HG03135 (cell line): Measurements from ENCODE around the gene ANKRD16.
A peak's percentile ranks its signal among the peaks of the same experiment; 100 is the strongest.
"Not testable (repeated sequence)": the region's sequence is repeated elsewhere in the genome, so short reads cannot be mapped to it uniquely, and the experiment has no call there.

ENCODE experiments used
- ATAC-seq: cut with Tn5 transposase; IDR thresholded peaks from one replicate; pipeline ENCODE4 v1.9.1; 2021; ENCODE audit warnings: mild to moderate bottlenecking, moderate library complexity; ENCODE audit not compliant: unreplicated experiment

The ANKRD16 gene

DNA sequence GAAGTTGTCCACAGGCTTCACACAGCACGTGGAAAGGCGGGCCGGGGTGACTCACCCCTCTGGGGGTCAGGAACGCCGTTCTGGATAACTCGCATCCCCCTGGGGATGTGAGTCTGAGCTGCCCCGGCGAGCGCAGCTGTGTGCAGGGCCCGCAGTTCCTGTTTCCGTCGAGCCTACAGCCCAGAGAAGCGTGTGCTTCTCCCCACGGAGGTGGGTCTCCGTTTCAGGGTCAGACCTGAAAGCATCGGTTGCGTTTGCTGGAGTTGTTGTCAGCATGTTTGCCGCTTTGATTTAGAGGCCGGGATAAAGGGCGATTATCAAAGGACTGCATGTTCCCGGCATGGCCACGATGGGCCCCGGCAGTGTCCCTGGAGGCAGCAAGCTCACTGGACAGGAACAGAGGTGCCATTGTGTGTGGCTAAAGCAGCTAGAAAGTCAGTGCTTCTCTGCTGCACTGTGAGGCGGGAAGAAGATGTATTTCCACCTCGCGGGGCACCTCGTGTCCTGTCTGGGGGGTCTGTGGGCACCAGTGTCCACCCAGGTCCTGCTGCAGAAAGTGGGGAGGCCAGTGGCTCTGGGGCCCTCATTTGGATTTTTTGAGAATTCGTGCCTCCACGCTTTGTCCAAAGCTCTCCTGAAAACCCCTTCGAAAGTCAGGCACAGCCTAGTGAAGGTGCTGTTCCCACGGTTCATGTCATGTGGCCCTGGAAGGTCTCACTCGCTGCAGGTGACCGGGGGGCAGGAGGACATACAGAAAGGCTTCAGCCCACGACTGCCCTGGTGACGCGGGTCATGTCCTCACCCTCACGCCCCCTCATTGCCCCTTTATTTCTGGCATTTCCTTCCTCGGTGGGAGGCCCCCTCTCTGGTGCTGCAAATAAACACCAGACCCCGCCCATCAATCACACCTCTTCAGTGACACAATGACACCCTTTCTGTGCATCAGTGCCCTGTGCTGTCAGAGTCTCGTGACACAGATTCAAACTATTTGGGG is 49.1 kb downstream of the ANKRD16 start:
- peak; percentile 70 for ATAC-seq

DNA sequence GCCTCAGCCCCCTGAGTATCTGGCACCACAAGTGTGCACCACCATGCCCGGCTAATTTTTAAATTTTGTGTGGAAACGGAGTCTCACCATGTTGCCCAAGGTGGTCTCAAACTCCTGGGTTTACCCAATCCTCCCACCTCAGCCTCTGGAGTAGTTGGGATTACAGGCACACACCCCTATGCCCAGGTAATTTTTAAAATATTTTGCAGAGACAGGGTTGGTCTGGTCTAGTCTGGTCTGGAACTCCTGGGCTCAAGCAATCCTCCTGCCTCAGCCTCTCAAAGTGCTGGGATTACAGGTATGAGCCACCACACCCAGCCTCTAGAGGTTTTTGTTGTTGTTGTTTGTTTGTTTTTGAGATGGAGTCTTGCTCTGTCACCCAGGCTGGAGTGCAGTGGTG is 53.5 kb downstream of the ANKRD16 start:
- ATAC-seq, result not testable (repeated sequence)

DNA sequence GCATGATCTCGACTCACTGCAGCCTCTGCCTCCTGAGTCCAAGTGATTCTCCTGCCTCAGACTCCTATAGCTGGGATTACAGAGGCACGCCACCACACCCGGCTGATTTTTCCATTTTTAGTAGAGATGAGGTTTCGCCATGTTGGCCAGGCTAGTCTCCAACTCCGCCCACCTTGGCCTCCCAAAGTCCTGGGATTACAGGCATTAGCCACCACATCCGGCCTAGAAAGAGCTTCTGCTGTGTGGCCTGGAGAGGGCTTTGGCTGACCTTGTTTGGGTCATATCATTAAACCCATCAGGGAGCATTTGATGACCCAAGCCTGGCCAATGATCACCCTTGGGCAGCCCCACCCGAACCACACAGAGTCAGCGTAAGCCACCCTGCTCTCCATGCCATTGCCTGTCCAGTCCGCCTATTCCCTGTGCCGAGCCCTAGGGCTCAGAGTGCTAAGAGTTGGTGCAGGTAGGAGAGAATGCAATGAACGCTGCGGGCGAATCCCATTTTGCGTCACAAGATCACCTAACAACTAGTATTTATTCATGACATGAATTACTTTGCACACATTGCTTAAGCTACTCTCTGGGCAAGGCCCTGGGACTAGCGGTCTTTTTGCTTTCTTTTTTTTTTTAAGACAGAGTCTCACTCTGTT is 54.1 kb downstream of the ANKRD16 start:
- ATAC-seq, result no peak

DNA sequence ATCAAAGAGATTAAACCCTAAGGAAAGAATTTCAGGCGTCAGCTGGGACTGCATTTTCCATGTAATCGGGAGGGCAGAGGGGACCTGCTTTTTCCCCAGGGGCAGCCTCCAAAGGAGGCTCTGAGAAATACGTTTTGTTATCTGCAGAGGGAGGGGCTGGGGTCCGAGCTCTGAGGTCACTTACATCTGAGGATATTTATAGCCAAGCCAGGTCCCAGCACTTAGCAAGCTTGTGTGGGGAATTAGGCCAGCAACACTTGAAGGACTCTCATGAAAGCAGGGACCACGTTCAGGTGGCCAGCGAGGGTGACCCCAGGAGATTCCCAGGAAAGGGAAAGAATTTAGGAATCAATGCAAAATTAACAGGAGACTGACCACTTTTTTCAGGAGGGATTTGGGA is 55.9 kb downstream of the ANKRD16 start:
- ATAC-seq, result no peak

DNA sequence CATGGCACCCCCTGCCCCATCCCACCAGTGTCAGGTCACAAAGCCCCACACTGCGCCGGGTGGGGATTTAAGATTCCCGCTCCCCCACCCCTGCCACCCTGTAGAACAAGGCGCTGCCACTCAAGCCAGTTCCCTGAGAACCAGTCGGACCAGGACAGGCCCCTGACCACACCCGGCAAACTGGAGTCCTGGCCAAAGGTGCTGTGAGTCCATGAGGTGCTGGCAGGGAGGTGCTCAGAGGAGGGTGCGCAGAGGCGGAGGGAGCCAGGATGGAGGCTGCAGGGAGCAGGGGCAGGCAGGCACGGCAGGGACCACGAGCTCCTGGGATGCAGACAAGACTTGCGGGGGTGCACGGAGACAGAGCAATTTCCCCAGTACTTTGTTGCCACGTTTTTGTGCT is 56.7 kb downstream of the ANKRD16 start:
- no peak for ATAC-seq

DNA sequence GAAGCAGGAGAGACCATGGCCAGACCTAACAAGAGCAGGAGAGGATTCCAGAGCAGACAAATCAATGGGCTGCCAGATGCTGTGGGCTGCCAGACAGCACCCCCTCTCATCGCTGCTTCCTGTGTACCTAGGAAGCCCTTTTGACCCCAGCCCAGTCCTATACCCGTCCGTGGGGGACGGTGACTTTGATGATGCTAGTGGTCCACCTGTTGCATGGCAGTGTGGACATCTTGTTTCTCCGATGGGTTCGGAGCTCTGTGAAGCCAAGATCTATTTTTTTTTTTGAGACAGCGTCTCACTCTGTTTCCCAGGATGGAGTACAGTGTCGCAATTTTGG is 58.3 kb downstream of the ANKRD16 start:
- ATAC-seq, result no peak

DNA sequence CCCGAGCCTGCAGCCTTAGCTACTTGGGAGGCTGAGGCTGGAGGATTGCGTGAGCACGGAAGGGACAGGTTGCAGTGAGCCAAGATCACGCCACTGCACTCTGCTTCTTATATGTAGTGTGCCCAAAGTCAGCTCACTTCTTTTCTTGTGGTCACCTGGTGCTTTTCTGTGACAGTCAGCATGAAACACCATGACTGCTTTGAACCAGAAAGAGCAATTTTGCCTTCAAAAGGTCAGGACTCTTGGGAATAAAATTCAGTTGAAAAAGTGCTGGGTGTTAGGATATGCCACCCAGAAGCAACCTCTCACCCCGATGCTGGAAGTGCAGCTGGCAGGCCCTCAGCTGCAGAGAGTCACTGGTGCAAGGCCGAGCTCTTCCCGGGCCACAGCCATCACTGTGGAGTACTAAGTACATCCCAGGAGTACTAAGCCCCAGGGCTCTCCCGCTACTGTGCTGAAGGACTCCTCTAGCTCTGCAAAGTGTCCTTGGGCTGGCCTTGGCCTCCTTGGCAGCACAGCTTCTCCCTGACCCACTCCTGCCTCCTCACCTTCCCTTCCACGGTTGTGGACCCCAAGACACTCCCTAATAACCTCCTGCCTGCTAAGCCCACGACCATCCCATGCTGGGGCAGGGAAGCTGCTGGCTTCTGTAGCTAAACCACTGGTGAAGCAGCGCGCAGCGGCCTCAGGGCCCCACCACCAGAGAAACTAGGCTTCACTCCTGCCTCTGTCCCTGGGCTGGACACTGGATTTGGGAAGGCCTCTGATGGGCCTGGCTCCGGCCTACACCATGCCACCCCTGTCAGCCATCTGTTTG is 58.9 kb downstream of the ANKRD16 start:
- ATAC-seq, result no peak

DNA sequence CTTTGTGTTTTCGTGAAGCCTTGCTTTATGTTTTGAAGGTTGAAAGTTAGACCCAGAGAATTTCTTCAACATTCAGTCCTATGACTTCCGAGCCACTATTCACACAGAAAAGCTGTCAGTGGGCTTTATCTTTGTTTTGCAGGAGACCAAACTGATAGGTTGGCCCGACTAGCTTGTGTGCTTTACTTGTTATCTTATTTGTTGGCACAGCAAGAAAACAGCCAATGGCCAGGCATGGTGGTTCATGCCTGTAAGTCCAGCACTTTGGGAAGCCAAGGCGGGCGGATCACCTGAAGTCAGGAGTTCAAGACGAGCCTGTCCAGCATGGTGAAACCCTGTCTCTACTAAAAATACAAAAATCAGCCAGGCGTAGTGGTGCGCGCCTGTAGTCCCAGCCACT is 60.4 kb downstream of the ANKRD16 start:
- ATAC-seq, result no peak

DNA sequence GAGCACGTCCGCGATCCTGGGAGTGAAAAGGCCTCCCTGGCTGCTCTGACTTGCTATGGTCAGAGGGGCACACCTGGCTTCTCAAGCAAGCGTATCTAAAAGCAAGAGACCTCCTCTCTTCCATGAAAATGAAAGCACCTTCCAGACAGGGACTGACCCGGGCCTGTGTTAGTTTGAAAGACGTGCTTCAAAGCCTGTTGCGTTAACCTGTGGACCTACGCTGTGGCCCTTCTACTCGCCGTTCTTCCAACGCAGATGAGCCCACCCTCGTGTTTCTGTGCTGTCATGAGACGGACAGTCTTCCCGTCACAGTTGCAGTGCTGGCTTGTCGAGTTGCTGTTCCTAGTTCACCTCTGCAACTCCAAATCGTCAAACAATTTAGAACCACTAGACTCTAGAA is 61.0 kb downstream of the ANKRD16 start:
- no peak for ATAC-seq

DNA sequence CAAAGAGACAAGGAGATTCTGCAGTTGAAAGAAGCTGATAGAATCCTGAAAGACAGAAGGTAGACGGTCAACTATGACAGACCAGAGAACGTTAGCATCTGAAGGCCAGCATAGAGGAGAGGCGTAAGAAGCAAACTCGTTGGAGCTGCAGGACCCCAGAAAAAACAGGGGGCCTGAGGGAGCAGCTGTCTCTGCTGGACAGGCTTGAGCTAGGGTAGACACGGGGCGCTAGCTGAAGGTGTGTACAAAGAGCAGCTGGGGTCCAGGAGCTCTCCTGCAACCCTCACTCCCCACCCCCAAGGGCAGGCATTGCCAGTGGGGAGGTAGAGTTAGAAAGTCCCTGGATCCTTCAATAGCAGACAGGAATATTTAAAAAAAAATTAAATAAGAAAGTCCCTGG is 61.9 kb downstream of the ANKRD16 start:
- ATAC-seq, result no peak

DNA sequence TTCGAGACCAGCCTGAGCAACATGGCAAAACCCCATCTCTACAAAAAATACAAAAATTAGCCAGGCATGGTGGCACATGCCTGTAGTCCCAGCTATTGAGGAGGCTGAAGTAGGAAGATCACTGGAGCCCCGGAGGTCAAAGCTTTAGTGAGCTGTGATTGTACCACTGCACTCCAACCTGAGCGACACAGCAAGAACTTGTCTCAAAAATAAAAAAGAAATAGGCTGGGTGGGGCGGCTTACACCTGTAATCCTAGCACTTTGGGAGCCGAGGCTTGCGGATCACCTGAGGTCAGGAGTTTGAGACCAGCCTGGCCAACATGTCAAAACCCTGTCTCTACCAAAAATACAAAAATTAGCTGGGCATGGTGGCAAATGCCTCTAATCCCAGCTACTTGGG is 63.2 kb downstream of the ANKRD16 start:
- not testable (repeated sequence) for ATAC-seq

DNA sequence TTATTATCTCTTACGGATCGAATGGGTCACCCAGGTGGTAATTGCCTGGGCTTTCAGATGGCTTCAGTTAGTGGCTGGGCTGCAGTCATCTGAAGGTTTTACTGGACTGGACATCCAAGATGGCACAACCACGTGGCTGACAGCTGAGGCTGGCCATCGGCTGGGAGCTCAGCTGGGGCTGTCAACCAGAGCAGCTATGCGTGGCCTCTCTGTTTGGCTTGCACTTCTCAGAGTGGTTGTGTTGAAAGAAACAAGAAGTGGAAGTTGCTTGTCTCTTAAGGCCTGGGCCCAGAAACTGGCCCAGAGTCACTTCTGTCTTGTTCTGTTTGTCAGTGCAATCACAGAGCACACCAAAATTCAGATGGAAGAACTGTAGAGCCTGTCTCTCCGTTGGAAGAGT is 70.8 kb downstream of the ANKRD16 start:
- ATAC-seq, result no peak

DNA sequence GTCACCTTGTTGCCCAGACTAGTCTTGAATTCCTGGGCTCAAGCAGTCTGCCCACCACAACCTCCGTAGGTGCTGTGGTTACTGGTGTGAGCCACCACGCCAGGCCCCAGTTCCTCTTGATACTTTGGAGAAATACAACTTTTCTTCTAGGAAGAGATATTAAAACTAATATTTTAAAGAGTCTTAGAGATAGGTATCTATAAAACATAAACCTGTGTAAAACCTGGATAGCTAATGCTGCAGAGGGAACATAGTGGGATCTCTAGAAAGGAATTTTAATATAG is 71.7 kb downstream of the ANKRD16 start:
- ATAC-seq, result no peak

DNA sequence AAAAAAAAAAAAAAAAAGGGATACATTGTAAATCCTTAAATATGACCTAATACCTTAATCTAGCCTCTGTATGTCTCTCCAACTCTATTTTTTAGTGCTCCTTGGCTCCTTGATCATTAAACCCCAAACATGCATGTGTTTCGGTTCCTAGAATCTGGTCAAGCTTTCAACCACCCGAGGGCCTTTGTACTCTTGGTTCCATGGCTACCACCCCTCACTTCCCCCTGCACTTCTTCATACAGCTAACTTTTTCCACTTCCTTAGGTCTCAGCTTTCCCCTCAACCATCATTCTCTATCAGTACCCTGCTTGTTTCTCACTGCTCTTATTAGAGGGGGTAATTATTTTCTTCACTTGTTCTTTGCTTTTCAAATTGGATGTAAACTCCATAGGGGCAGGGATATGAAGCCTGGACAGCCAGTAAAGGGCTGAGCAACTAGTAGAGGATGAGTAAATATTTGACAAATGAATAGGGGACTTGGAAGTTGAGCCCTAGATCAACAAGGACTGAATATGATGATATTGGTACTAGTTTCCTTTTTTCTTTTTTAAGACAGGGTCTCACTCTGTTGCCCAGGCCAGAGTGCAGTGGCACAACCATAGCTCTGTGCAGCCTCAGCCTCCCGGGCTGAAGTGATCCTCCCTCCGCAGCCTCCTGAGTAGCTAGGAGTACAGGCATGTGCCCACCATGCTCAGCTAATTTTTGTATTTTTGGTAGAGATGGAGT is 72.2 kb downstream of the ANKRD16 start:
- no peak for ATAC-seq

DNA sequence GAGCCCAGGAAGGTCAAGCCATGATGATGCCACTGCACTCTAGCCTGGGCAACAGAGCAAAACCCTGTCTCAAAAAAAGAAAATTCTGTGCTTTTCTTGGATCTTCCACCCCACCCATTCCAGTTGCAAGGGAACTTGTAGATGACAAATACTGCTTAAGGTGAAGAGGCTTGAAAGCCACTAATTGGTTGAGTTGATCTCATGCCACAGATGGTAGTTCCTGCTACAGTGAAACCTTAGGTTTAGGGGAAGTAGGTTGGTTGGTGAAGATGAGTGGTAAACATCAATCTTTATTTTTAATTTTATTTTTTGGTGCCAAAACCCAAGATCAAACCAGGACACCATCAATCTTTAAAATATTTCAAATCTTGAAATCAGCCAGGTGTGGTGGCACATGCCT is 73.5 kb downstream of the ANKRD16 start:
- ATAC-seq, result no peak

DNA sequence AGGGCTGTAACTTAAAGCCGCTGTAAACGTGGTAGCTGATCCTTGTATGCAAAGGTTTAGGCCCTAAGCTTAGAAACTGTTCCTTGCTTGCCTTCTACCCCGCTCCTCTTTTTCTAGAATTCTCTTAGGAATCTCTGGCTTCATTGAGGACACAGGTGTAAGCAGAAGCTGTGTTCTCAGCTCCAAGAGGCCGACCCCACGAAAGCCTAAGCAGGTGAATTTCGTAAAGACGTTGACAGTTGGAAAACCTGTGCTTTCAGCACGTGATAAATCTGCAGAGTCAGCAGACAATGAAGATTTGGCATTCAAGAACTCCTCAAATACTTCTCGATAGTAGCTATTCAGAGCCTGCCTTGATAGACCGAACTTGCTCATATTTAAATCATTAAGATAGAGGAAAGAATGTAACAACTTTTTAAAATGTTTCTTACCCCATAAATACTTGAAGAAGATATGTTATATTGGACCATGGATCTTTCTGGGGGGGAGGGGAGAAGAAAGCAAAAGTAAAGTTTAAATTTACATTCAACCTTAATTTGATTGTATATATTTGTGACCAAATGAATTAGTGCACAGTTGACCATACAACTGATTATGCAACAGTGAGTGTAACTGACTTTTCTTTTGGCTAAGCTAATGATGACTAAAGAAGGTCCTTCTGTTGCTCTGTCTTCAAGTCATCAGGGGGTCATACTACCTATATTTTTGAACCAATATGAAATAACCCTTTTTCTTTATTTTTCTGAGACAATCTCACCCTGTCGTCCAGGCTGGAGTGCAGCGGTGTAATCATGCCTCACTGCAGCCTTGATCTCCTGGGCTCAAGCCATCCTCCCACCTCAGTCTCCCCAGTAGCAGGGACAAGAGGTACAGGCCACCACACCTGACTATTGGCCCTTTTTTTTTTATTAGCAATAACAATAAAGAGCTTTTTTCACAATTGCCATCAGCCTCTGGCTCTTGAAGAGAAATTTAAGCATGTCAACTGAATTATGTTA is 75.3 kb downstream of the ANKRD16 start:
- no peak for ATAC-seq

DNA sequence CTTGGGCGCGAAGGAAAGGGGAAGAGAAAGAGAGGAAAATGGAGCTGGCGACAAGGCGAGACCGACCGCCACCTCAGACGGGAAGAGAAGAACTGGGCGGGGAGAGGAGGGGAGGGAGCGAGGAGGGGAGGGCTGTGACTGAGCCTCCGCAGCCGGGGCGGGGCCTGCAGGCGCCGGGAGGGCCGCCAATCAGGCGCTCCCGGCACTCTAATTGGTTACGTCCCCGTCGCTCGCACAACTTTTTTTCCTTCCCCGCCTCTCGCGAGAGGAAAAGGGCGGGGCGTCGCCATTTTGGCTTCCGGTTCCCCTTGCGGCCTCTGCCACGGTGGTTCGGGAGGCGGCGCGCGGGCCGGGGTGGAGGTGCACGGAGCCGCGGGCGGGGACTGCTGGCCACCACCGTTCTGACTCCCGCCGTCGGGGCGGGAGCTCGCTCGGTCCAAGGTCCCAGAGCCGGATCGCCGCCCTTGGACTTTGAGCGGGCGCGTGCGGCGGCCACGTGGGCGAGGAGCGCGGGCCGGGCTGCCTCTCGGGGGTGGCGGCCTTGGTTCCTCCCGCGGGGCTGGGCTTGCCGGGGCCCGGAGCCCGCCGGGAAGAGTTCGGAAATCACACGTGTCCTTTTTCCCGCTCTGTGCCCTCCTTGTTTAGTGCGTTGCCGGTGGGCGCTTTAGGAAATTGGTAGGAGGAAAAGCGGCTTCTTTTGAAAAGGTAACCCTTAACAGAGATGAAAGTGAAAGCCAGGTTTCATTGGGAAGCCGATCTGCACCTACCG is 76.2 kb downstream of the ANKRD16 start, which contains the start of gene GDI2:
Gene GDI2 (minus strand): TSS at position 94 of the 769 bp plus-strand sequence. CDS start 176 bp downstream, outside the sequence.
- ATAC-seq, result peak; percentile 75

DNA sequence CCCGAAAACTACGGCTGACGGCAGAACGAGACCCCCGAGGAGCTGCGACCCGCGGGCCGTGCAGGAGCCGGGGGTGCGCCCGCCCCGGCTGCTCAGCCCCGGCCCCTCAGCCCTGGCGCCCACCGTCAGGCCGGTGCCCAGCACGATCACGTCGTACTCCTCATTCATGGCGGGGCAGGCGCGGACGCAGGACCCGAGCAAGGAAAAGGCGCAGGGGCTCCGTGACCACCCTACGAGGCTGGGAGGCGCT is 76.7 kb downstream of the ANKRD16 start:
- peak; percentile 25 for ATAC-seq
